Measurements from ENCODE around the gene FAM50B. TPM values are rescaled to one million over a fixed set of nuclear protein-coding genes. Genes with fewer than 3 reads are reported as not detected.

Gene FAM50B
- total and polyA plus RNA-seq, 10 of the 15 experiments (the other 5 are each of a cell fraction or from before 2014, with no cell fraction given) = 0.58 to 10.2 (median 5.9) TPM

GRCh38 chr6:3893917-3894316 is 44.7 kb downstream of the FAM50B start:
- ChIA-PET RAD21 (ENCODE audit: unreplicated experiment) (interaction anchor here (1.2 kb wide), 1 partner anchor 9 kb away, joined by 3 read pairs; no protein-coding TSS in a partner anchor), POLR2A (no interaction called here), CTCF (no interaction called here), SMC1A (ENCODE audit: uncharacterized antibody, unreplicated experiment) (no interaction called here)
- Histone ChIP-seq H3K9me3 (replicated peaks; ENCODE audit: control insufficient read depth, insufficient read depth, low read length) (no peaks in the 10 kb centered on the region), H3K27ac (ENCODE audit: control insufficient read depth, insufficient read depth) (no peak overlapping the region), H4K20me1 (ENCODE audit: control insufficient read depth, insufficient read depth) (no peaks in the 10 kb centered on the region; the same call in 1 of the 2 replicates), H3K4me1 (ENCODE audit: control insufficient read depth, insufficient read depth, low read length) (no peaks in the 10 kb centered on the region), H3K79me2 (ENCODE audit: control insufficient read depth, insufficient read depth, low read length) (no peaks in the 10 kb centered on the region), H3K36me3 (ENCODE audit: control insufficient read depth in 2 of 2, insufficient read depth in 2 of 2, low read length in 1 of 2) (no peaks in the 10 kb centered on the region), H3K4me3 (no peak overlapping the region), H2AFZ (ENCODE audit: control insufficient read depth, low read depth, low read length) (no peak overlapping the region), H3K4me2 (ENCODE audit: control insufficient read depth, insufficient read depth) (no peak overlapping the region), H3K9ac (ENCODE audit: control insufficient read depth, insufficient read depth, low read length) (no peak overlapping the region), H3K27me3 (replicated peaks in 1 of 2; ENCODE audit: control insufficient read depth in 2 of 2, insufficient read depth in 2 of 2, low read length in 1 of 2) (no peaks in the 10 kb centered on the region; a peak in 1 of 4 replicates)
- intact Hi-C loops (cut with micrococcal nuclease; ENCODE audit: unreplicated experiment) = no loop called here
- TF ChIP-seq MLLT1 (IDR thresholded peaks at IDR 0.05) (no peak), MTA2 (IDR thresholded peaks at IDR 0.05; ENCODE audit: low read depth) (no peak), RUNX3 (IDR thresholded peaks at IDR 0.05; ENCODE audit: low read length) (no peak), EZH2 (IDR thresholded peaks at IDR 0.05; ENCODE audit: borderline replicate concordance, control insufficient read depth, low read depth, low read length) (no peak), NFYB (IDR thresholded peaks at IDR 0.05; ENCODE audit: insufficient read depth, low read depth, low read length) (no peak), SUZ12 (IDR thresholded peaks at IDR 0.05; ENCODE audit: unreplicated experiment) (no peak), STAT1 (conservative IDR thresholded peaks at IDR 0.05) (no peak), BMI1 (IDR thresholded peaks at IDR 0.05; ENCODE audit: borderline replicate concordance) (no peak), YY1 (IDR thresholded peaks at IDR 0.05; ENCODE audit: low read depth, low read length) (no peak), RFX5 (IDR thresholded peaks at IDR 0.05; ENCODE audit: low read depth, low read length) (no peak), EP300 (IDR thresholded peaks at IDR 0.05; ENCODE audit: borderline replicate concordance in 1 of 2, control insufficient read depth in 1 of 2, low read depth in 2 of 2, low read length in 2 of 2) (no peak), STAT3 (IDR thresholded peaks at IDR 0.05; ENCODE audit: low read depth, low read length) (no peak)
- TF ChIP-seq, protein P1, sequence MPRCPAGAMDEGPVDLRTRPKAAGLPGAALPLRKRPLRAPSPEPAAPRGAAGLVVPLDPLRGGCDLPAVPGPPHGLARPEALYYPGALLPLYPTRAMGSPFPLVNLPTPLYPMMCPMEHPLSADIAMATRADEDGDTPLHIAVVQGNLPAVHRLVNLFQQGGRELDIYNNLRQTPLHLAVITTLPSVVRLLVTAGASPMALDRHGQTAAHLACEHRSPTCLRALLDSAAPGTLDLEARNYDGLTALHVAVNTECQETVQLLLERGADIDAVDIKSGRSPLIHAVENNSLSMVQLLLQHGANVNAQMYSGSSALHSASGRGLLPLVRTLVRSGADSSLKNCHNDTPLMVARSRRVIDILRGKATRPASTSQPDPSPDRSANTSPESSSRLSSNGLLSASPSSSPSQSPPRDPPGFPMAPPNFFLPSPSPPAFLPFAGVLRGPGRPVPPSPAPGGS (IDR thresholded peaks at IDR 0.05; ENCODE audit: borderline replicate concordance, insufficient read depth, low read depth, low read length, poor library complexity, severe bottlenecking) = no peak
- FAIRE-seq (no peak), DNase-seq (ENCODE audit: low read depth, low spot score) (no peak), ATAC-seq (no peak)
- WGBS (ENCODE audit: insufficient coverage, insufficient replicate concordance, low lambda C conversion rate, missing lambda C conversion rate) = 68% methylated on average over 3 of the region's 3 CpGs
- BruUV-seq (replicated peaks) = no TSS peak
- in situ Hi-C loops (cut with MboI) = no loop called here

Measured in GM12878 (cell line).